GM10266 (cell line): ENCODE data around the gene TMED4.

Experiments
- DNase-seq: peaks from one replicate; pipeline ENCODE4 v3.0.0; 2012; ENCODE audit errors: extremely low spot score
- TF ChIP-seq, protein P1 (sequence below): IDR thresholded peaks from 2 replicates; pipeline ENCODE4 v1.5.1; 2012; ENCODE audit warnings: mild to moderate bottlenecking, low read depth; ENCODE audit not compliant: control insufficient read depth, insufficient read depth; ENCODE audit errors: missing control alignments

The TMED4 gene

DNA sequence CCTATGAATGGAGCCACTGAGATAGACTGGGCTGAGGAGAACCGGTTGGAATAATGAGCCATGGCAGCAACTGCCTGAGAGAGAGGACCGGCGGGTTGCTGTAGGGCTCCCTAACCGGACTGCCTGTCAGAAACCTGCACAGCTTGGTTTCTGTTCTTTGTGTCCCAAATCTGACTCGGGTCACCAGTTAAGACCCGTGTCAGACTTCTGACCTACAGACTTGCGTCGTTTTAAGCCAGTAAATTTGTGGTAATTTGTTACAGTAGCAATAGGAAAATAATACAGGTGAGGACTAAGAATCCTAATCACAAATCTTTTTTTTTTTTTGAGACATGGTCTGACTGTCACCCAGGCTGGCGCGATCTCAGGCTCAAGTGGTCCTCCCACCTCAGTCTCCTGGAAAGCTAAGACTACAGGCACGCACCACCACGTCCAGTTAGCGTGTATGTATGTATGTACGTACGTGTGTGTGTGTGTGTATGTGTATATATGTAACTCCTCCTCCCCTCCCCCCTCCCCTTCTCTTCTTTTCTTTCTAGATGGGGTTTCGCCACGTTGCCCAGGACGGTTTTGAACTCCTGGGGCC, 7.7 kb downstream of the TMED4 start:
- TF ChIP-seq, protein P1, sequence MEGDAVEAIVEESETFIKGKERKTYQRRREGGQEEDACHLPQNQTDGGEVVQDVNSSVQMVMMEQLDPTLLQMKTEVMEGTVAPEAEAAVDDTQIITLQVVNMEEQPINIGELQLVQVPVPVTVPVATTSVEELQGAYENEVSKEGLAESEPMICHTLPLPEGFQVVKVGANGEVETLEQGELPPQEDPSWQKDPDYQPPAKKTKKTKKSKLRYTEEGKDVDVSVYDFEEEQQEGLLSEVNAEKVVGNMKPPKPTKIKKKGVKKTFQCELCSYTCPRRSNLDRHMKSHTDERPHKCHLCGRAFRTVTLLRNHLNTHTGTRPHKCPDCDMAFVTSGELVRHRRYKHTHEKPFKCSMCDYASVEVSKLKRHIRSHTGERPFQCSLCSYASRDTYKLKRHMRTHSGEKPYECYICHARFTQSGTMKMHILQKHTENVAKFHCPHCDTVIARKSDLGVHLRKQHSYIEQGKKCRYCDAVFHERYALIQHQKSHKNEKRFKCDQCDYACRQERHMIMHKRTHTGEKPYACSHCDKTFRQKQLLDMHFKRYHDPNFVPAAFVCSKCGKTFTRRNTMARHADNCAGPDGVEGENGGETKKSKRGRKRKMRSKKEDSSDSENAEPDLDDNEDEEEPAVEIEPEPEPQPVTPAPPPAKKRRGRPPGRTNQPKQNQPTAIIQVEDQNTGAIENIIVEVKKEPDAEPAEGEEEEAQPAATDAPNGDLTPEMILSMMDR: no peak
- DNase-seq: no peak

DNA sequence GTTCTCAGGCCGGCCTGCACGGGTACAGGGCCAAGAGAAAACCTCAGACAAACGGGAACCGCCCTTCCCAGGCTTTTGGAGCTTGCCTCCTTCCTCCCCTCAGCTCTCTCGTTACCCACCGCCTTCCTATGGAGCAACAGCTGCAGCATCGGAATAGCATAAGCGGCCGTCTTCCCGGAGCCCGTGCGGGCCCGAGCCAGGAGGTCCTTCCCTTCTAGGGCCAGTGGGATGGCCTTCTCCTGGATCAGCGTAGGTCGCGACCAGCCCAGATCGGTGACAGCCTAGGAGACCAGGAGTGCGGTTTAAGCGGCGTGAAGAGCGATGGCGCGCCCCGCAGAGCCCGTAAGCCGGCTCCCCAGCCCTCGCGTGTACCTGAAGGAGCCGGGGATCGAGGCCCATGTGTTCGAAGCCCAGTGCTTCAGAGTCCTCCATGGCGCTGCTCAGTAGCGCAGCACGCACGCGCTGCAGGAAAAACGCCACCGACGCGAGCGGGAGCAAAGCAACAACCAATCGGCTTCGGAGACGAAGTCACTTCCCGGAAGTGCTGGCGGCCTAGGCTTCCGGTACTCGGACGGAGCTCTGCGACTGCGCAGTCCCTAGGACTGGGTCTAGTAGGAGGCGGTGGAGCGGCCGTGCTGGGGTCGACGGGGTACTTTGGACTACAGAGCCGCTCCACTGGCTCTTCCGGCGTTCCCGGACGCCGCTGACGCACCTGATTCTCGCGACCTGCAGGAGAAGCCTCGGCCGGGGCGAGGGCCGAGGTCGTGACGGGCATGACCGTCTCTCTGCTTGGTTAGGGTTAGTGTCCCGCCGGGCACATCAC, 8.4 kb downstream of the TMED4 start, which contains the start of gene DDX56:
Gene DDX56 (minus strand): TSS at position 445 of the 823 bp plus-strand sequence. CDS start 13 bp downstream, at position 432.
- TF ChIP-seq, protein P1: no peak

DNA sequence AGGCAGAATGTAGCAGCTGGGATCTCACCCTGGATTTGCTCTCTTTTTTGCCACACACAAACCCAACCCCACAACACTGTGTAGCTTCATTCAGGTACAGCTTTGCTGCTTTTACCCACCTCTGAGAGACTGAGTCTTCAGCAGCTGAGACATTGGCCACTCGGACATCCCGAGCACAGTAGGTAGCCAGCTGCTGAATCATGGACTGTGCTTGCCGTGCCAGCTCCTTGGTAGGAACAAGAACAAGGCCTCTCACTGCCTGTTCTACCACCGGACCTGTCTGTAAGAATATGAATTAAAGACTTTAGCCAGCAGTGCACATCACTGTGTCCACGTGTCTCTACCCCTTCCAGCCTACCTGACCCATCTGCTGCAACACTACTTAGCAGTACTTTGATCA, 9.3 kb downstream of the TMED4 start:
- TF ChIP-seq, protein P1: no peak
- no peak for DNase-seq

More for the DNA sequence above, 8.4 kb downstream of the TMED4 start, which contains the start of gene DDX56:
- DNase-seq: peak; percentile 91

DNA sequence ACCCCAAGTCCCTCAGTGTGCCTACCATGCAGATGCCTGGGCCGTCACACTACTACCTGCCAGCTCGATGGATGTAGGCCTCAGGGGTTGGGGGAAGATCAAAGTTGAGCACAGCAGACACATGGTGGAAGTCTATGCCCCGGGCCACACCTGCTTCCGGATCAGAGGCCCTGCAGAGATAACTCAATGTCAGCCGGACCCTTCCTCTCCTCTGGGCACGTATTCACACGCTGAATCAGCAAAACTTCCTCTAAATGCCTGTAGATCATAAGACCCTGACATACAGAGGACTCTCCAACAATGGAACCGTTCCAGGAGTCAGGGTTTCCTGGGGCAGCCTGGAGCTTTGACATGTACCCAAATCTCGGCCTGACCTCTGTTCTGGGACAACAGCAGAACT, 12.1 kb downstream of the TMED4 start:
- TF ChIP-seq, protein P1: no peak
- no peak for DNase-seq

DNA sequence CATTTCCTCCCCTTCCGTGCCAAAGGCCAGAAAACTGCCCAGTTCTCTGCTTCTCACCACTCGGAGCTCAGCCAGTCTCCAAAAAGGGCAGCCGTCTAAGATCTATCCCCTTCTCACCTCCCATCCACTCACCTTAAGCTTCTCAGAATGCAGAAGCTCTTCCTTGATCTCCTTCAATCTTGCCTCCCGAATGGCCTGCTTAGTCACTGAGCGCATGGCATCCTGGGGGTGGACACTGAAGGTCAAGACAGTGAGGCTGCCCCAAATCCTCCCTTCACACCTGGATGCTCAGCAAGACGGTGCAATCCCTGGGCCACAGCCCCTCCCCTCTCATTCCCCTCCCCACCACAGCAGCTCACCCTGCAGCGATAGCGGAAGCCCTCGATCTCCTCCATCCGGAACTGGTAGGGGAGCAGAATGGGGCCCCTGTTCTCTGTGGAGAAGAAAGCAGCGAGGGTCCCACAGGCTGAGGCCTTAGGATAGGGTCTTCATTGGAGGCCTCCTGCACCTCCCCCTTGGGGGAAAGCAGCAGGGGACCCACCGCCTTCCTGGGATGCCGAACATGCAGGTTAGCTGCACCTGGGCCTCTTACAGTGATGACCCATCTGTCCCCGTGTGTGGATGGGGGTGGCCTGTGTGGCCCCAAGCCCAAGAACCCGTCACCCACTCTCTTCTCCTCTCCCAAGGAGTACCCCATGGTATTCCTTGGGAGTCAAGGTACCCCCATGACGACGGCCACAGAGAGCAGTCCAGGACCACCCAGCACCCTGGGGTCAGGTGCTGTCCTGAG, 13.1 kb downstream of the TMED4 start:
- TF ChIP-seq, protein P1: no peak
- no peak for DNase-seq

DNA sequence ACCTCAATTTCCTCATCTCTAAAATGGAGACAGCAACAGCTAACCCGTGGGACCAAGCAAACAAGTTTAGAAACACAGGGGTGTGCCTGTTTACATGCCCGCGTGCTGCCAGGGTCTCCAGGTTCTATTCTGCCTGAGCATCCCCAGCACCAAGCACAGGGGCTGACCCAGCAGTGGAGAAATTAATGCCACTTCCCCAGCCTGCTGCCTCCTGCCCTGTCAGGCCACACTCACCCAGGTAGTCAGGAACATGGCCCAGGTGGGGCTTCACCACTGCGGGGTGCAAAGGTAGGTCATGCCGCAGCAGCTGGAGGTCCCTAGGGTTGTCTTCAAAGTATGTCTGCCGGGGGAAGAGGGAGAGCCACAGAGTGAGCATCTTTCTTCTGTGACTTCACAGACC, 14.1 kb downstream of the TMED4 start:
- no peak for DNase-seq
- TF ChIP-seq, protein P1: no peak
